Measurements from ENCODE around the gene SNRNP200.

DNA sequence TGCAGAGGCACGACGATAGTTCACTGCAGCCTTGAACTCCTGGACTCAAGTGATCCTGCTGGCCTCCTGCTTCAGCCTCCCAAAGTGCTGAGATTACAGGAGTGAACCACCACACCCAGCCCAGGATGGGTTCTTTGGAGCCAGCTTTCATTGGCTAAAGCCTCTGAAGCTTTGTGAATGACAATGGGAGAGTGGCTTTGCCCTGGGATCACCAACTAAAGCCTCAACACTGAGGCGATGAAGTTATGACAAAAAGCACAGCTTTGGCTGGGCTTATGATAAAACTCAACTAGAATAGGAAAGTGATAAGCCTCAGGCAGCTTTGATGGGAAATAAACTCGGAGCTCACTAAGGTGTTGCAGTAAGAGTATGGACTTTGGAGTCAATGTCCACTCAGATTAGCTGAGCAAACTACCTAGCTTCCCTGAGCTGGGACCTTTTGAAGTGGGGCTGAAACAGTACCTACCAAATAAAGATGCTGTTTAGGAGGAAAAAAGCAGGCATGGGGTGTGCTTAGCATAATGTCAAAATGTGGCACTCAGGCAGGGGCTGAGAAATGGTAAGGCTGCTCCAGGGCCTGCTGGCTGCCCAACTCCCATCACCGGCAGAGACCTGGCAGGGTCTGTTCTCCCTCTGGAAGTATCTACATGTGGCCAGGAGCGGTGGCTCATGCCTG, 43.9 kb downstream of the SNRNP200 start:
- TF ChIP-seq, protein P1, sequence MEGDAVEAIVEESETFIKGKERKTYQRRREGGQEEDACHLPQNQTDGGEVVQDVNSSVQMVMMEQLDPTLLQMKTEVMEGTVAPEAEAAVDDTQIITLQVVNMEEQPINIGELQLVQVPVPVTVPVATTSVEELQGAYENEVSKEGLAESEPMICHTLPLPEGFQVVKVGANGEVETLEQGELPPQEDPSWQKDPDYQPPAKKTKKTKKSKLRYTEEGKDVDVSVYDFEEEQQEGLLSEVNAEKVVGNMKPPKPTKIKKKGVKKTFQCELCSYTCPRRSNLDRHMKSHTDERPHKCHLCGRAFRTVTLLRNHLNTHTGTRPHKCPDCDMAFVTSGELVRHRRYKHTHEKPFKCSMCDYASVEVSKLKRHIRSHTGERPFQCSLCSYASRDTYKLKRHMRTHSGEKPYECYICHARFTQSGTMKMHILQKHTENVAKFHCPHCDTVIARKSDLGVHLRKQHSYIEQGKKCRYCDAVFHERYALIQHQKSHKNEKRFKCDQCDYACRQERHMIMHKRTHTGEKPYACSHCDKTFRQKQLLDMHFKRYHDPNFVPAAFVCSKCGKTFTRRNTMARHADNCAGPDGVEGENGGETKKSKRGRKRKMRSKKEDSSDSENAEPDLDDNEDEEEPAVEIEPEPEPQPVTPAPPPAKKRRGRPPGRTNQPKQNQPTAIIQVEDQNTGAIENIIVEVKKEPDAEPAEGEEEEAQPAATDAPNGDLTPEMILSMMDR (IDR thresholded peaks at IDR 0.05): no peak
- TF ChIP-seq POLR2A (IDR thresholded peaks at IDR 0.05): no peak
- TF ChIP-seq POLR2AphosphoS5 (IDR thresholded peaks at IDR 0.05): no peak
- TF ChIP-seq EP300 (IDR thresholded peaks at IDR 0.05; ENCODE audit: low read depth): no peak

Data from transverse colon (tissue), 4 donors.